ENCODE data around the gene TEX2. TPM values are rescaled to one million over a fixed set of nuclear protein-coding genes. Genes with fewer than 3 reads are reported as not detected.

TEX2 gene
- total RNA-seq, 1 experiment from 2014 or later = 20.2 TPM

- Mint-ChIP-seq H3K9me3 (ENCODE audit: unreplicated experiment) (no peaks in the 10 kb centered on the region), H3K4me1 (ENCODE audit: low read depth, unreplicated experiment) (peaks cover 31% of the 10 kb centered on the region), H3K27ac (ENCODE audit: unreplicated experiment) (no peak overlapping the region), H3K36me3 (ENCODE audit: insufficient read depth, unreplicated experiment) (no peaks in the 10 kb centered on the region), H3K4me3 (ENCODE audit: unreplicated experiment) (no peak overlapping the region), H3K27me3 (ENCODE audit: insufficient read depth, unreplicated experiment) (no peaks in the 10 kb centered on the region)
- no peak for DNase-seq
- H3K36me3 ChIP-seq (ENCODE audit: control insufficient read depth, insufficient read depth, low read length) = no peaks in the 10 kb centered on the region
- H3K4me1 ChIP-seq = peaks cover 8% of the 10 kb centered on the region; the same call in 1 of the 2 replicates
- no TSS peak for BruUV-seq (replicated peaks)
- intact Hi-C loops (cut with micrococcal nuclease; ENCODE audit: unreplicated experiment) = no loop called here
- CTCF ChIA-PET = no interaction called here
- no peaks in the 10 kb centered on the region for H3K9me3 ChIP-seq
- POLR2A ChIA-PET = interaction anchor here (0.6 kb wide), 1 partner anchor 10 kb away, joined by 5 read pairs; the partner anchor contains the start of gene TEX2
- TF ChIP-seq CTCF (IDR thresholded peaks at IDR 0.05; ENCODE audit: insufficient read depth in 1 of 2, low read depth in 1 of 2, low read length in 1 of 2, severe bottlenecking in 1 of 2, unreplicated experiment in 1 of 2) = no peak
- H3K4me3 ChIP-seq (ENCODE audit: low read depth, low read length) = no peak overlapping the region
- no peaks in the 10 kb centered on the region for H3K27me3 ChIP-seq (replicated peaks; ENCODE audit: control insufficient read depth, insufficient read depth, low read length)
Observed at GRCh38 chr17:64253470-64253869, 9.6 kb downstream of the TEX2 start.

GRCh38 chr17:64252831-64253230 is 10.2 kb downstream of the TEX2 start:
- Histone ChIP-seq H3K4me1 (peaks cover 8% of the 10 kb centered on the region; the same call in 1 of the 2 replicates), H3K36me3 (ENCODE audit: control insufficient read depth, insufficient read depth, low read length) (no peaks in the 10 kb centered on the region), H3K9me3 (no peaks in the 10 kb centered on the region), H3K27me3 (replicated peaks; ENCODE audit: control insufficient read depth, insufficient read depth, low read length) (no peaks in the 10 kb centered on the region), H3K4me3 (ENCODE audit: low read depth, low read length) (no peak overlapping the region)
- Mint-ChIP-seq H3K27me3 (ENCODE audit: insufficient read depth, unreplicated experiment) (no peaks in the 10 kb centered on the region), H3K4me1 (ENCODE audit: low read depth, unreplicated experiment) (peaks cover 31% of the 10 kb centered on the region), H3K9me3 (ENCODE audit: unreplicated experiment) (no peaks in the 10 kb centered on the region), H3K27ac (ENCODE audit: unreplicated experiment) (no peak overlapping the region), H3K4me3 (ENCODE audit: unreplicated experiment) (no peak overlapping the region), H3K36me3 (ENCODE audit: insufficient read depth, unreplicated experiment) (no peaks in the 10 kb centered on the region)
- intact Hi-C loops (cut with micrococcal nuclease; ENCODE audit: unreplicated experiment) = no loop called here
- ChIA-PET POLR2A (no interaction called here), CTCF (no interaction called here)
- no TSS peak for BruUV-seq (replicated peaks)
- no peak for DNase-seq
- TF ChIP-seq CTCF (IDR thresholded peaks at IDR 0.05; ENCODE audit: insufficient read depth in 1 of 2, low read depth in 1 of 2, low read length in 1 of 2, severe bottlenecking in 1 of 2, unreplicated experiment in 1 of 2) = no peak

- H3K4me3 ChIP-seq (ENCODE audit: low read depth, low read length) = no peak overlapping the region
- ChIA-PET POLR2A (no interaction called here), CTCF (no interaction called here)
- H3K4me1 ChIP-seq = 0 out of 2 replicates have a peak, but pooled peaks cover 6% of the 10 kb centered on the region
- no peaks in the 10 kb centered on the region for H3K36me3 ChIP-seq (ENCODE audit: control insufficient read depth, insufficient read depth, low read length)
- BruUV-seq (replicated peaks) = no TSS peak
- Mint-ChIP-seq H3K36me3 (ENCODE audit: insufficient read depth, unreplicated experiment) (no peaks in the 10 kb centered on the region), H3K4me3 (ENCODE audit: unreplicated experiment) (no peak overlapping the region), H3K27me3 (ENCODE audit: insufficient read depth, unreplicated experiment) (no peaks in the 10 kb centered on the region), H3K9me3 (ENCODE audit: unreplicated experiment) (no peaks in the 10 kb centered on the region), H3K27ac (ENCODE audit: unreplicated experiment) (no peak overlapping the region), H3K4me1 (ENCODE audit: low read depth, unreplicated experiment) (peaks cover 25% of the 10 kb centered on the region)
- H3K27me3 ChIP-seq (replicated peaks; ENCODE audit: control insufficient read depth, insufficient read depth, low read length) = no peaks in the 10 kb centered on the region
- no peak for TF ChIP-seq CTCF (IDR thresholded peaks at IDR 0.05; ENCODE audit: insufficient read depth in 1 of 2, low read depth in 1 of 2, low read length in 1 of 2, severe bottlenecking in 1 of 2, unreplicated experiment in 1 of 2)
- DNase-seq = no peak
- intact Hi-C loops (cut with micrococcal nuclease; ENCODE audit: unreplicated experiment) = no loop called here
- H3K9me3 ChIP-seq = no peaks in the 10 kb centered on the region
Observed at GRCh38 chr17:64250233-64250835, 12.7 kb downstream of the TEX2 start.
